IPS-11a (cell line): ENCODE measurements around the gene PDE1C.

Experiments
- H3K4me3 ChIP-seq: one replicate; pipeline ENCODE4 v1.5.1; 2013; ENCODE audit warnings: low read depth, low read length, control low read depth

PDE1C gene

GRCh38 chr7:31785101-31785500 lies 285.1 kb downstream of the PDE1C start:
- H3K4me3 ChIP-seq: no peak overlapping the region

GRCh38 chr7:31783221-31783620 lies 287.0 kb downstream of the PDE1C start:
- H3K4me3 ChIP-seq: no peak overlapping the region

DNA sequence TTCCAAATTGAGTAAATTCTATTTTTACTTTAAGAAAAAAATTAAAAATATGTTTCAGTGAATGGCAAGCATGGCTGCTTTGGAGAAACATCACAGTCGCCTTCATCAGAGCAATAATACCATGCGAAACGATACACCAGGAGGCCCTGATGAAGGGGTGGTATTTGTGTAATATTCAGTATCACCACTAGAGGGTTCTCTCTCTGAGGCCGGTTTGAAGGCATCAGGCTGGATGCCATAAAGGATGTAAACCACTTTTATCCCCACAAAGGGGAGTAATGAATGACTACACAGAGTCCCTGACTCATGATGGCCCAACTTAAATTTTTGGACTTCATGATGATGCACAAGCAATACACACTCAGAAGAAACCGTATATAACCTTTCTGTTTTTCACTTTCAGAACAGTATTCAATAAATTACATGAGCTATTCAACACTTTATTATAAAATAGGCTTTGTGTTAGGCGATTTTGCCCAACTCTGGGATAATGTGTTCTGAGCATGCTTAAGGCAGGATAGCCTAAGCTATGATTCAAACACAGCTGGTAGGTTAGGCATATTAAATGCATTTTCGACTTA lies 287.7 kb downstream of the PDE1C start:
- no peak overlapping the region for H3K4me3 ChIP-seq

GRCh38 chr7:31778296-31778695 lies 291.9 kb downstream of the PDE1C start:
- no peak overlapping the region for H3K4me3 ChIP-seq

- H3K4me3 ChIP-seq: no peak overlapping the region
Measured at GRCh38 chr7:31776616-31777015, 293.6 kb downstream of the PDE1C start.

- H3K4me3 ChIP-seq: no peak overlapping the region
Measured at GRCh38 chr7:31775556-31775955, 294.7 kb downstream of the PDE1C start.

DNA sequence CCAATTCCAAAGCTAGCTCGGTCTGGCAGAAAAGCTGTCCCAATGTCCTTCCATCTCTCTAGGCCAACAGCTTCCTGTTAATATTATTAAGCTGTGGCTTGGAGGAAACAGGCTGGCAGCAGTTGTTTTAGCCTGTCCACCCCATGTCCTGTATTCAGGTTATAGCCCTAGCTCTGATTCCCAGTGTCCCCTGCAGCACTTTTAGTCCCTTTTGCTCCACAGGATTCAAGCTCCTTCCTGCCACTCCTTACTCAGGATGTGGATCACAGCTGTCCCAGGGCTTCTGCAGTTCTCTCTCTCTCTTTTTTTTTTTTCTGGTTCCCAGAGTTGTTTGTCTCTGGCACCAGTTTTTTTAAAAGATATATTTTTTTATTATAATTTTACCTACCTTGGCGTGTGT lies 298.0 kb downstream of the PDE1C start:
- no peak overlapping the region for H3K4me3 ChIP-seq

GRCh38 chr7:31767686-31768358 lies 302.4 kb downstream of the PDE1C start:
- no peak overlapping the region for H3K4me3 ChIP-seq

GRCh38 chr7:31764462-31764861 lies 305.7 kb downstream of the PDE1C start:
- no peak overlapping the region for H3K4me3 ChIP-seq

- H3K4me3 ChIP-seq: no peak overlapping the region
Measured at GRCh38 chr7:31763548-31763947, 306.7 kb downstream of the PDE1C start.

- H3K4me3 ChIP-seq: no peak overlapping the region
Measured at GRCh38 chr7:31761646-31762045, 308.6 kb downstream of the PDE1C start.

- no peak overlapping the region for H3K4me3 ChIP-seq
Measured at GRCh38 chr7:31758755-31759154, 311.5 kb downstream of the PDE1C start.

GRCh38 chr7:31751726-31752125 lies 318.5 kb downstream of the PDE1C start:
- no peak overlapping the region for H3K4me3 ChIP-seq

DNA sequence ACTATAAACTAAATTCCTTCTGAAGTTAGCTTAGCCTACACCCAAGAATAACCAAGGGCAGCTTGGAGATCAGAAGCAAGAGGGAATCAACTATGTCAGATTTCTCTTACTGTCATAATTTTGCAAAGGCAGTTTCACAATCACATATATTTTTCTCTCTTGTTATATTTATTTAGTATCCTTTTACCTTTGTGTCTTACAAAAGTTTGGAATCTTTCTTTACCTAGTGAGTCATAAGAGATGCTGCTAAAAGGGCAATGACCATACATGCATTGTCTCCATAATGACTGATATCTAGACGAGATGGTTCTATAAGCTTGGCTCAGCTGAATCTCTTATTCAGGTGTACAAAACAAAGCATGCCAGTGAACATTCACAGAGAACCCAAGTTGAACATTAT lies 322.1 kb downstream of the PDE1C start:
- H3K4me3 ChIP-seq: no peak overlapping the region

DNA sequence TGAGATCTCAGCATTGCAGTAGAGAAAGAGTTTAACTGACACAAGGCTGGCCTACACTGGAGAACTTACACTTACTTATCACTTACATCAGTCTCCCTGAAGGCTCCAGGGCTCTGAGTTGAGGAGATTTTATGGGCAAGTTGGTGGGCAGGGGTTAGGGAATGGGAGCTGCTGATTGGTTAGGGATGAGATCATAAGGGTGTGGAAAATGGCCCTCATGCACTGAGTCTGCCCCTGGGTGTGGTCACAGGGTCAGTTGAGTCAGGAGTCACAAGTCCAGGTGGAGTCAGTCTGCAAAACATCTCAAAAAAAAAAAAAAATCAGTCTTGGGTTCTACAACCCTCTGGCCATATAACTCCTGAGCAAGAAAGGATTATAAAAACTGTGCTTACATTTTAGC lies 322.7 kb downstream of the PDE1C start:
- H3K4me3 ChIP-seq: no peak overlapping the region

DNA sequence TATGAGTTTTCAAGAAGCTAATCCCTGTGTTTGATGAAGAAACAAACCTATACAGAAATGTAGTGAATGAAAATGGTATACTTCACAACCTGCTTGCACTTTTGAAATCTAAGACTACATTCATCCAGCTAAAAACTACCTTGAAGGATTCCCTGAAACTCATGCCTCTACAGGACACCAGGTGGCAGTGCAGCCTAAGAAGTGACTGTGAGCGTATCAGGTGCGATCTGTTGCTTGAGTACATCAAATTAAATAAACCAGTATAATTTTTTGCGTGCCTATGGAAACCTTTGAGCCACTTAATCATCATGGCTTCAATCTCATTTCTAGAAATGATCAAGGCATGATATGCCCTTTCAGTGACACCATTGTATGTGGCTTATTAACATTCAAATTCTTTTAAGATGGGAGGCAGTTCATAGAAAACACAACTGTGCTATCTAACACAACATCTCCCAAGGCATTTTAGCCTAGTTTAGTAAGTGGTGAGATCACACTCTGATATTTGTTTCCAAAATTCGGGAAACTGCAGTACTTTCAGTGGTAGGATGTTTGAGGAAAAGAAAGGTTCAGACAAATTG lies 325.8 kb downstream of the PDE1C start:
- no peak overlapping the region for H3K4me3 ChIP-seq

DNA sequence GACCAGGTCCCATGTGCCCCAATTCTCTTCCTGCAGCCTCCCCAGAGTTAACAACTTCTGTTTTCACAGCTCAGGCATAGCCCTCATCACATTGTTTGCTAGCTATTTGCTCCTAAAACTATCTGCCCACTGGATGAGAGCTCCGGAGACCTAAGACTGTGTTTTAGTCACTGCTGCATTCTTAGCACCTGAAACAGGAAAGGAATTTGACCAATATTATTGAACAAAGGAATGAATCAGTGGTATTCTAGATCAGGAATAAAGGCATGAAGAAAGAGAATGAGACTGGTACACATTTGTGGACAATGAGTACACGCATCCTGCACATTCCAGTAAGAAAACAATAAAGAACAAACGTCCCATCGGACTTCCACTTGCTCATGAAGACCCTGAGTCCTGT lies 328.4 kb downstream of the PDE1C start:
- no peak overlapping the region for H3K4me3 ChIP-seq

DNA sequence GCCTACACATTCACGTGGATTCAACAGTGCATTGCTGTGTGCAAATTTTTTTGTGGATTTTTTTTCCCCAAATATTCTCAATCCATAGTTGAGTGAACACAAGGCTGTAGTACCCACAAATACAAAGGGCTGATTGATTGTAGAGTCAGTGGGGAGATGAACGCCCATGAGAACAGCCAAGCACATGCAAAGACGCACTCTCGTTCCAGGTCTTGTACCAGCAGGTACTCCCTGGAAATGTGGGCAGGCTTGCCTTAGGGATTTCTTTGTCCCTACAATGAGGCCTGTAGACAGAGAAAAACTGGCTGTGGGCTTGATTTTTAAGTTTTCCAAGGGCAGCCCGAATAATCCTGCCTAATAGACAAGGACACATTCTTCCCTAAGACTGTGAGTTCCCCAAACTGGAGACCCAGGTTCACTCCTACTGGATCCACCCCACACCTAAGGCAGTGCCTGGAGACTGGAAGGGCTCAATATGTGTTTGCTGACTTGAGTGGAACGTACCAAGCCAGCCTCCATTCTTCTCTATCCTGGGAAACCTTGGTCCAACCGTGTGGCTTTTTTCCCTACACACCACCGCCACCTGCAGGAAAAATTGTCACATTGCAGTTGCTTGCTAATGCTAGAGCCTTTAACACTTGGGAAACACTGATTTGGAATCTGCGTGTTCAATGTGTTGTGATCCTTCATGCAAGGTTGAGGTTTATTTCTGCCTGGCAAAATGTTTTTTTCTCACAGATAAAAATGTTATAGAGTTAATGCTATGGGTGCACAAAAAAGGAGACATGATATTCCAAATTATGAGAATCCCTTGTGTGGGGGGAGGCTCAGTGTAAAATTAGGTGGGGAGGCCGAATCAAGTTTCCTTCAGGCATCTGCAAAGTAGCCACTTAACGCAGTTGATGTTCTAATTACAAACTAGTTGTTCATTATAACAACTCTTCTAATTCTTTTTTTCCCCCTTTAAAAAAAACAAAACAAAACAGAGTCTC lies 333.9 kb downstream of the PDE1C start:
- no peak overlapping the region for H3K4me3 ChIP-seq

DNA sequence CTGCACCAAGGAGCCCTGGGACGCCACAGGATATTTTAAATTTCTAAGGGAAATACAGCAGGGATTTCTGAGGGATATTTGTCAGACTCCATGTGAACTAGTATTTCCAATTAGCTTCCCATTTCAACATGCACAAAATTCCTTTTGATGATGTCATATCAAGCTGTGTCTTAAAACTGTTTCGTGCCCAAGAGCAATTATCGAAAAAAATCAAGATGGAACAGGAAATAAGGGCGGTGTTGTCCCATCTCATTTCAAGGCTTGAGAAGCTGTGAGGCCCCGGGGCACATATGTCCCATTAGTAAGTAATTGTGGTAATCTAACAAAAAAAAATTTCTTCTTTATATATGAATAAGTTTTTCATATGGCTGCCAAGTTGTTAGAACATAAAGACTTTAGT lies 335.8 kb downstream of the PDE1C start:
- no peak overlapping the region for H3K4me3 ChIP-seq

DNA sequence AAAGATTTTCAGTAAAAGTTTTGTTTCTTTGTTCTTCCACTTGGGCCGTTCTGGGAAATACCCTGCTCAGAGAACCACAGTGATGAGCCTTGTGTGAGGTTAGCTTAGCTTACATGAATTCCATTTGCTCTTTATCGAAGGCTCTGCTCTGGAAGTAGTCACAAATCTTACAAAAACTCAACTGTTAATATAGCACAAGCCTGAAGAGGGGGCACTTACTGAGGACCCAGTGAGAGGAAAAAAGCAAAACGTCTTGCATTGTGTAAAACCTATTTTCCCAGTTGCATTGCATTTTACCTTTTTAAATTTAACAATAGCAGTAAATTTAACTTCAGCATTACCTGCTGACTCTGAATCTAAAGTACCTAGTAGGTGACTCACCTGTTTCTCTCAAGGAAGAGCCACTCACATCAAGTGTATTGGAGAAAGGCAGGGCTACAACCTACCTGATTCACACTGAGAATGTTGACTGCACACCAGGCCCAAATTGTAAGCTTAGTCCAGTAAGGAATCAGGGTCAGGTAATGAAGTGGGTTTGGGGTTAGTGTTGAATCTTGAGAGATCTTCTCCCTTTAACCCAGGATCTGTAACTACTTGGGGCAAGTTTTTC lies 340.9 kb downstream of the PDE1C start:
- no peak overlapping the region for H3K4me3 ChIP-seq

- H3K4me3 ChIP-seq: no peak overlapping the region
Measured at GRCh38 chr7:31724696-31725095, 345.5 kb downstream of the PDE1C start.
